ENCODE measurements around the gene NAA60. TPM values are rescaled to one million over a fixed set of nuclear protein-coding genes. Genes with fewer than 3 reads are reported as not detected.

NAA60 gene
- polyA plus RNA-seq, 4 donors = 51.2 to 102 (median 70.4) TPM

DNA sequence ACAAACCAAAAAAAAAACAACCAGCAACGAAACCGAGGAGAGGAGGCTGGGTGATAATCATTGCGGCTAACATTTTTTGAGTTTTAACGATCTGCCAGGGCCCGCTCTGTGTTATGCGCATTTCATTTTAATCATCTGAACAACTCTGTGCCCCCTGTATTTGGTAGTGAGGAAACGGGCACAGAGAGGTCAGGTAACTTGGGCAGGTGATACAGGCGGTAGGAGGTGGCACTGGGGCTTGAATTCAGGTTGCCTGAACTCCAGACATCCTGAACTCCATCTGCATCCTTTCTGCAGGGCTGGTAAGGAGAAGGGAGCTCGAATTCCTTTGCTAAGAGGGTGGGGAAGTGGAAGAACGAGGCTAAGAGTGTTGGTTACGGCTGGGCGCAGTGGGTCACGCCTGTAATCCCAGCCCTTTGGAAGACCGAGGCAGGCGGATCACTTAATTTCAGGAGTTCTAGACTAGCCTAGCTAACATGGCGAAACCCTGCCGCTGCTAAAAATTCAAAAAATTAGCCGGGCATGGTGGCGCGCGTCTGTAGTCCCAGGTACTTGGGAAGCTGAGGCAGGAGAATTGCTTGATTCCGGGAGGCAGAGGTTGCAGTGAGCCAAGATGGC, 58.4 kb downstream of the NAA60 start:
- peak overlapping the region in 2 of 3 donors; percentile 60 to 81 for H3K4me3 ChIP-seq (ENCODE audit: low read depth in 1 of 3, low read length in 3 of 3)
- no peak overlapping the region for H3K27ac ChIP-seq (ENCODE audit: low read depth in 1 of 3, low read length in 2 of 3)
- H3K27me3 ChIP-seq (ENCODE audit: control insufficient read depth in 3 of 3, insufficient read depth in 3 of 3, low read length in 3 of 3) = no peaks in the 10 kb centered on the region
- H3K4me1 ChIP-seq (ENCODE audit: control insufficient read depth in 3 of 3, insufficient read depth in 2 of 3, low read depth in 1 of 3, low read length in 2 of 3) = peaks cover 0 to 2% (median 2%) of the 10 kb centered on the region in 3 donors
- WGBS, 3 donors = 76 to 86% (median 84%) methylated on average over 22 of the region's 22 CpGs
- FAIRE-seq (no peak), DNase-seq (no peak)
- peaks cover 0 to 19% (median 2%) of the 10 kb centered on the region in 3 donors for H3K36me3 ChIP-seq (ENCODE audit: control insufficient read depth in 3 of 3, insufficient read depth in 2 of 3, low read depth in 1 of 3, low read length in 3 of 3)
- H3K9me3 ChIP-seq (ENCODE audit: control insufficient read depth in 2 of 2, insufficient read depth in 1 of 2, low read depth in 1 of 2, low read length in 1 of 2) = no peaks in the 10 kb centered on the region

DNA sequence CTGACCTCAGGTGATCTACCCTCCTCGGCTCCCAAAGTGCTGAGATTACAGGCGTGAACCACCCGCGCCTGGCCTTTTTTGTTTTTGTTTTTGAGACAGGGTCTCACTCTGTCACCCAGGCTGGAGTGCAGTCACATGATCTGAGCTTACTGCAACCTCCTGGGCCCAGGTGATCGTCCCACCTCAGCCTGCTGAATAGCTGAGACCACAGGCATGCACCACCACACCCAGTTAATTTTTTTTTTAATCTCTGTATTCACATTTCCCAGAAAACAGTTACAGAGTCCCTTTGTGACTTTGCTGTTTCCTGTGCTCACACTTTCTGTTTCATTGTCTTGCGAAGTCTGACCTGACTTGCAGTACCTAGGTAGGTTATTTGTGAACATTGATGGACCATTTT, 60.0 kb downstream of the NAA60 start:
- peak overlapping the region in 1 of 3 donors; percentile 57 for H3K27ac ChIP-seq (ENCODE audit: low read depth in 1 of 3, low read length in 2 of 3)
- peaks cover 0 to 27% (median 2%) of the 10 kb centered on the region in 3 donors for H3K36me3 ChIP-seq (ENCODE audit: control insufficient read depth in 3 of 3, insufficient read depth in 2 of 3, low read depth in 1 of 3, low read length in 3 of 3)
- DNase-seq (peak; percentile 20 to 53), FAIRE-seq (no peak)
- no peaks in the 10 kb centered on the region for H3K9me3 ChIP-seq (ENCODE audit: control insufficient read depth in 2 of 2, insufficient read depth in 1 of 2, low read depth in 1 of 2, low read length in 1 of 2)
- peaks cover 0 to 2% (median 2%) of the 10 kb centered on the region in 3 donors for H3K4me1 ChIP-seq (ENCODE audit: control insufficient read depth in 3 of 3, insufficient read depth in 2 of 3, low read depth in 1 of 3, low read length in 2 of 3)
- 57 to 71% (median 57%) methylated on average over 6 of the region's 6 CpGs for WGBS, 3 donors
- H3K4me3 ChIP-seq (ENCODE audit: low read depth in 1 of 3, low read length in 3 of 3) = no peak overlapping the region
- no peaks in the 10 kb centered on the region for H3K27me3 ChIP-seq (ENCODE audit: control insufficient read depth in 3 of 3, insufficient read depth in 3 of 3, low read length in 3 of 3)

DNA sequence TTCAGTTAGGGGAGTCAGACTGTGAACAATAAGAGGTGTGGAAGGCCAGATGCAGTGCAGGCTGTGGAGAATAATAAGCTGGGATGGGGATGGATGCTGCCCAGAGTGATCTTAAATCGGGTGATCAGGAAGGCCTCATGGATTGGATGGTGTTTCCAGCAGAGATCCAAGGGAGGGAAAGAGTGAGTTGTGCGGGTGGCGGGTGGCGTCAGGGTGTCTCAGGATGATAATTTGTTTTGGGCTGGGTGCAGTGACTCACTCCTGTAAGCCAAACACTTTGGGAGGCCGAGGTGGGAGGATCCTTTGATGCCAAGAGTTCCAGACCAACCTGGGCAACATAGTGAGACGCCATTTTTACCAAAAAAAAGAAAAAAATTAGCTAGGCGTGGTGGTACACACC, 65.3 kb downstream of the NAA60 start:
- Histone ChIP-seq H3K4me1 (ENCODE audit: control insufficient read depth in 3 of 3, insufficient read depth in 2 of 3, low read depth in 1 of 3, low read length in 2 of 3) (no peaks in the 10 kb centered on the region), H3K27me3 (ENCODE audit: control insufficient read depth in 3 of 3, insufficient read depth in 3 of 3, low read length in 3 of 3) (no peaks in the 10 kb centered on the region), H3K4me3 (ENCODE audit: low read depth in 1 of 3, low read length in 3 of 3) (no peak overlapping the region), H3K36me3 (ENCODE audit: control insufficient read depth in 3 of 3, insufficient read depth in 2 of 3, low read depth in 1 of 3, low read length in 3 of 3) (peaks cover 0 to 70% (median 5%) of the 10 kb centered on the region in 3 donors), H3K9me3 (ENCODE audit: control insufficient read depth in 2 of 2, insufficient read depth in 1 of 2, low read depth in 1 of 2, low read length in 1 of 2) (no peaks in the 10 kb centered on the region), H3K27ac (ENCODE audit: low read depth in 1 of 3, low read length in 2 of 3) (no peak overlapping the region)
- DNase-seq (no peak), FAIRE-seq (no peak)
- 95 to 96% (median 96%) methylated on average over 7 of the region's 7 CpGs for WGBS, 3 donors

- H3K36me3 ChIP-seq (ENCODE audit: control insufficient read depth in 3 of 3, insufficient read depth in 2 of 3, low read depth in 1 of 3, low read length in 3 of 3) = peaks cover 0 to 78% (median 5%) of the 10 kb centered on the region in 3 donors
- FAIRE-seq (no peak), DNase-seq (peak in 1 of 2 donors; percentile 60)
- WGBS, 3 donors = 76 to 88% (median 81%) methylated on average over 13 of the region's 13 CpGs
- no peak overlapping the region for H3K4me3 ChIP-seq (ENCODE audit: low read depth in 1 of 3, low read length in 3 of 3)
- H3K27ac ChIP-seq (ENCODE audit: low read depth in 1 of 3, low read length in 2 of 3) = peak overlapping the region in 2 of 3 donors; percentile 8 to 53
- no peaks in the 10 kb centered on the region for H3K4me1 ChIP-seq (ENCODE audit: control insufficient read depth in 3 of 3, insufficient read depth in 2 of 3, low read depth in 1 of 3, low read length in 2 of 3)
- no peaks in the 10 kb centered on the region for H3K9me3 ChIP-seq (ENCODE audit: control insufficient read depth in 2 of 2, insufficient read depth in 1 of 2, low read depth in 1 of 2, low read length in 1 of 2)
- no peaks in the 10 kb centered on the region for H3K27me3 ChIP-seq (ENCODE audit: control insufficient read depth in 3 of 3, insufficient read depth in 3 of 3, low read length in 3 of 3)
Observed at GRCh38 chr16:3509470-3509928, 66.0 kb downstream of the NAA60 start.

DNA sequence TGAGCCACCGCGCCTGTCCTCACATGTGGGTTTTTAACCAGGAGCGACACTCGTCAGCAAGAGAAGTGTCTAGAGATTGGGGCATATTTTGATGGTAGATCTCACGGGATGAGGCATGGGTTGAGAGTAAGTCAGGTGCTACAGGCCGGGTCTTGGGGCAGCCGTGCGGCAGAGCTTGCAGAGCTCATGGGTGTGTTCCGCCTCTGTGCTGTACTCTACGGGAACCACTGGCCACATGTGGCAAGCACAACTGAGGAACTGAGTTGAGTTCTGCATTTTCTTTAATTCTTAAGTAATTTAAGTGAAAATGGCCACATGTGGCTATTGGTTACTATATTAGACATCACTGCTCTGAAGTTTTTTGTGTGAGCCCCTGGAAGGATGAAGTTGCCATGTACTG, 66.9 kb downstream of the NAA60 start:
- FAIRE-seq = no peak
- Histone ChIP-seq H3K9me3 (ENCODE audit: control insufficient read depth in 2 of 2, insufficient read depth in 1 of 2, low read depth in 1 of 2, low read length in 1 of 2) (no peaks in the 10 kb centered on the region), H3K4me3 (ENCODE audit: low read depth in 1 of 3, low read length in 3 of 3) (no peak overlapping the region), H3K27me3 (ENCODE audit: control insufficient read depth in 3 of 3, insufficient read depth in 3 of 3, low read length in 3 of 3) (no peaks in the 10 kb centered on the region), H3K27ac (ENCODE audit: low read depth in 1 of 3, low read length in 2 of 3) (no peak overlapping the region), H3K4me1 (ENCODE audit: control insufficient read depth in 3 of 3, insufficient read depth in 2 of 3, low read depth in 1 of 3, low read length in 2 of 3) (no peaks in the 10 kb centered on the region), H3K36me3 (ENCODE audit: control insufficient read depth in 3 of 3, insufficient read depth in 2 of 3, low read depth in 1 of 3, low read length in 3 of 3) (peaks cover 0 to 79% (median 5%) of the 10 kb centered on the region in 3 donors)
- no peak for DNase-seq
- 95 to 97% (median 97%) methylated on average over 10 of the region's 10 CpGs for WGBS, 3 donors

DNA sequence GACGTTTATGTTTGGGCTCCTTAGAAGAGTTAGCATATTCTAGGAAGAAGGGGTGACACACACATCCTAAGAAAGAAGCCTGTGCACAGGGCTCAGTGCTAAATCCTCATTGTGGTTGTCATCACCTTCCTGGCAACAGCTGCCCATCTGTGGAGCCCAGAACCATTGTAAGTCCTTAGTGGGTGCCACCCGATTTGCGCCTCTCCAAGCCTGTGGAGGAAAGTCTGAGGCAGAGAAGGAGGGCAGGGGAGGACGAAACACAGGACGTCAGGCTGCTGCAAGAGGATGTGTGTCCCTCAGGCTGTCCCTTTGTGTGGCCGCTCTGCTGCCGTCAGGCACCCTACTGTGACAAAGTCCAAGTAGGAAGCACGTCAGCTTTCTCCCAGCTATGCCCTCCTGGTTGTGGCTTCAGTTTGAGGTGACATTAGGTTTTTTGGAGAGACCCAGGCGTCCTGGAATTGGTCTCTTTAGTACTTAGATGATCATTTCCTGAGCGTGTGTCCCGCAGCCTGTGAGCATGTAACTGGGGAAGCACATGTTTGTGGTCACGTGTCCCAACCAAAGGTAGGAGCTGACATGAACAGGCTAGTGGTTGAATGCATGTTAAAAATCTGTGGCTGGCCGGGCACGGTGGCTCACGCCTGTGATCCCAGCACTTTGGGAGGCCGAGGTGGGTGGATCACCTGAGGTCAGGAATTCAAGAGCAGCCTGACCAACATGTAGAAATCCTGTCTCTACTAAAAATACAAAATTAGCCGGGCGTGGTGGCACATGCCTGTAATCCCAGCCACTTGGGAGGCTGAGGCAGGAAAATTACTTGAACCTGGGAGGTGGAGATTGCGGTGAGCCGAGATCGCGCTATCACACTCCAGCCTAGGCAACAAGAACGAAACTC, 68.1 kb downstream of the NAA60 start:
- no peaks in the 10 kb centered on the region for H3K4me1 ChIP-seq (ENCODE audit: control insufficient read depth in 3 of 3, insufficient read depth in 2 of 3, low read depth in 1 of 3, low read length in 2 of 3)
- DNase-seq (no peak), FAIRE-seq (no peak)
- peaks cover 3 to 71% (median 3%) of the 10 kb centered on the region in 3 donors for H3K36me3 ChIP-seq (ENCODE audit: control insufficient read depth in 3 of 3, insufficient read depth in 2 of 3, low read depth in 1 of 3, low read length in 3 of 3)
- H3K4me3 ChIP-seq (ENCODE audit: low read depth in 1 of 3, low read length in 3 of 3) = no peak overlapping the region
- H3K27ac ChIP-seq (ENCODE audit: low read depth in 1 of 3, low read length in 2 of 3) = no peak overlapping the region
- H3K9me3 ChIP-seq (ENCODE audit: control insufficient read depth in 2 of 2, insufficient read depth in 1 of 2, low read depth in 1 of 2, low read length in 1 of 2) = no peaks in the 10 kb centered on the region
- 94 to 96% (median 96%) methylated on average over 23 of the region's 23 CpGs for WGBS, 3 donors
- H3K27me3 ChIP-seq (ENCODE audit: control insufficient read depth in 3 of 3, insufficient read depth in 3 of 3, low read length in 3 of 3) = no peaks in the 10 kb centered on the region

GRCh38 chr16:3513892-3514583, 70.6 kb downstream of the NAA60 start:
- Histone ChIP-seq H3K4me1 (ENCODE audit: control insufficient read depth in 3 of 3, insufficient read depth in 2 of 3, low read depth in 1 of 3, low read length in 2 of 3) (no peaks in the 10 kb centered on the region), H3K27ac (ENCODE audit: low read depth in 1 of 3, low read length in 2 of 3) (no peak overlapping the region), H3K9me3 (ENCODE audit: control insufficient read depth in 2 of 2, insufficient read depth in 1 of 2, low read depth in 1 of 2, low read length in 1 of 2) (no peaks in the 10 kb centered on the region), H3K36me3 (ENCODE audit: control insufficient read depth in 3 of 3, insufficient read depth in 2 of 3, low read depth in 1 of 3, low read length in 3 of 3) (peaks cover 3 to 69% (median 4%) of the 10 kb centered on the region in 3 donors), H3K4me3 (ENCODE audit: low read depth in 1 of 3, low read length in 3 of 3) (no peak overlapping the region), H3K27me3 (ENCODE audit: control insufficient read depth in 3 of 3, insufficient read depth in 3 of 3, low read length in 3 of 3) (no peaks in the 10 kb centered on the region)
- WGBS, 3 donors = 83 to 89% (median 84%) methylated on average over 7 of the region's 7 CpGs
- DNase-seq (no peak), FAIRE-seq (no peak)

DNA sequence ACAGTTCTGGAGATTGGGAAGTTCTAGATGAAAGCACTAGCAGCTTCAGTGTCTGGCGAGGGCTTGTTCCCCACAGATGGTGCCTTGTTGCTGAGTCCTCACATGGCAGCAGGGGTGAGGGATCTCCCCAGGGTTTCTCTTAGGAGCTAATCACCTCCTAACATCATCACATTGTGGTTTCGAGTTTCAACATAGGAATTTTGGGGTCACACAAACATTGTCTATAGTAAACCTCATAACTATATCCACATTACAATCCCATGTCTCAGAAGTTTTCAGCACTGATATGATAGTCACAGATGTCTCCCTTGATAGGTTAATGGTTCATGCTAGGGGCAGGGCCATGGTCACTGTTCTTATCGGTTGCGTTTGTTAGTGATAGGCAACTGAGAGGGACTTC, 71.1 kb downstream of the NAA60 start:
- H3K4me1 ChIP-seq (ENCODE audit: control insufficient read depth in 3 of 3, insufficient read depth in 2 of 3, low read depth in 1 of 3, low read length in 2 of 3) = no peaks in the 10 kb centered on the region
- H3K27me3 ChIP-seq (ENCODE audit: control insufficient read depth in 3 of 3, insufficient read depth in 3 of 3, low read length in 3 of 3) = no peaks in the 10 kb centered on the region
- no peaks in the 10 kb centered on the region for H3K9me3 ChIP-seq (ENCODE audit: control insufficient read depth in 2 of 2, insufficient read depth in 1 of 2, low read depth in 1 of 2, low read length in 1 of 2)
- FAIRE-seq = no peak
- H3K4me3 ChIP-seq (ENCODE audit: low read depth in 1 of 3, low read length in 3 of 3) = no peak overlapping the region
- no peak for DNase-seq
- 94 to 96% (median 95%) methylated on average over 4 of the region's 4 CpGs for WGBS, 3 donors
- no peak overlapping the region for H3K27ac ChIP-seq (ENCODE audit: low read depth in 1 of 3, low read length in 2 of 3)
- H3K36me3 ChIP-seq (ENCODE audit: control insufficient read depth in 3 of 3, insufficient read depth in 2 of 3, low read depth in 1 of 3, low read length in 3 of 3) = peaks cover 3 to 68% (median 4%) of the 10 kb centered on the region in 3 donors

Data from small intestine (tissue), 7 donors.